HCT116 (cell line): Measurements from ENCODE around the gene KSR2. TPM values are rescaled to one million over a fixed set of nuclear protein-coding genes. Genes with fewer than 3 reads are reported as not detected.

Experiments used
- ATAC-seq: fragments of 200-7000 bp; cut with Tn5 transposase; 2 replicates; pipeline ENCODE4 v1.9.1; 2020; ENCODE audit warnings: mild to moderate bottlenecking, moderate library complexity
- BruUV-seq: library from RNA; stranded (reverse); fragments of 400-500 nt; replicated peaks from 2 replicates; lab custom pipeline; 2021; lab: Mats Ljungman, UMichigan
- CTCF ChIA-PET: fragments of 300-600 bp; sonication (Branson Sonifier 250); formaldehyde crosslinking; loops from one replicate; lab custom pipeline; 2021; ENCODE audit warnings: antibody characterized with exemption; lab: Charles Lee
- POLR2A ChIA-PET: fragments of 300-600, 350-600 bp; sonication (Branson Sonifier 250); formaldehyde crosslinking; loops from one replicate; lab custom pipeline; 2021; ENCODE audit warnings: antibody characterized with exemption; lab: Charles Lee
- RAD21 ChIA-PET, 2 experiments: fragments of 300-600 bp; sonication (Branson Sonifier 250); formaldehyde crosslinking; loops; one replicate each; lab custom pipeline; 2023; ENCODE audit warnings: low total read pairs in 2 of 2; ENCODE audit not compliant: uncharacterized antibody in 2 of 2, unreplicated experiment in 2 of 2, low non-redundant PET in 1 of 2; lab: Charles Lee
- DNase-seq: peaks from one replicate; pipeline ENCODE4 v3.0.0-alpha.2; 2010; ENCODE audit warnings: low read depth, low spot score
- H2AFZ ChIP-seq: fragments of 200-600 bp; shearing (Covaris generic), sonication (generic); 2 replicates; pipeline ENCODE4 v1.6.1; 2017; ENCODE audit warnings: low read depth, mixed run types, mixed read lengths, antibody characterized with exemption, low read length; ENCODE audit not compliant: poor library complexity, severe bottlenecking
- H3K27ac ChIP-seq: 2 replicates; pipeline ENCODE4 v1.5.1; 2012; ENCODE audit warnings: low read depth, low read length
- H3K27me3 ChIP-seq: fragments of 200-600 bp; sonication (generic); 2 replicates; pipeline ENCODE4 v1.6.1; 2016; ENCODE audit warnings: mixed run types, low read length, mixed read lengths; ENCODE audit not compliant: insufficient read depth
- H3K36me3 ChIP-seq, 2 experiments: fragments of 200-500 bp in 1 of 2; fragments of 200-600 bp in 1 of 2; sonication (Bioruptor generic) in 1 of 2; sonication (generic) in 1 of 2; 2 replicates each; pipeline versions ENCODE4 v1.5.1 to v1.6.1; 2014 to 2016; ENCODE audit warnings: low read length in 2 of 2, inconsistent platforms in 1 of 2, mixed read lengths in 1 of 2, mixed run types in 1 of 2; ENCODE audit not compliant: insufficient read depth in 2 of 2, control insufficient read depth in 1 of 2
- H3K4me1 ChIP-seq, 2 experiments: fragments of 200-600 bp in 1 of 2; sonication (generic) in 1 of 2; 2 replicates each; pipeline versions ENCODE4 v1.5.1 to v1.6.1; 2012 to 2017; ENCODE audit warnings: low read length in 2 of 2, inconsistent platforms in 1 of 2, mild to moderate bottlenecking in 1 of 2, mixed read lengths in 1 of 2, mixed run types in 1 of 2, moderate library complexity in 1 of 2; ENCODE audit not compliant: insufficient read depth in 2 of 2, control insufficient read depth in 1 of 2
- H3K4me2 ChIP-seq: fragments of 200-600 bp; sonication (generic); 2 replicates; pipeline ENCODE4 v1.6.1; 2017; ENCODE audit warnings: mixed run types, low read length, mixed read lengths
- H3K4me3 ChIP-seq, 2 experiments: fragments of 200-600 bp in 1 of 2; sonication (generic) in 1 of 2; replicated peaks in 1 of 2; 2 replicates each; pipeline ENCODE4 v1.5.1; 2011 to 2016; ENCODE audit warnings: low read length in 2 of 2, control low read depth in 1 of 2, low read depth in 1 of 2, mild to moderate bottlenecking in 1 of 2, mixed read lengths in 1 of 2, mixed run types in 1 of 2
- H3K79me2 ChIP-seq: fragments of 200-600 bp; sonication (generic); 2 replicates; pipeline ENCODE4 v1.6.1; 2017; ENCODE audit warnings: mild to moderate bottlenecking, mixed run types, low read length, moderate library complexity, mixed read lengths; ENCODE audit not compliant: insufficient read depth
- H3K9ac ChIP-seq: fragments of 200-600 bp; sonication (generic); 2 replicates; pipeline ENCODE4 v1.6.1; 2016; ENCODE audit warnings: low read length, mixed read lengths
- H3K9me2 ChIP-seq: fragments of 200-600 bp; sonication (generic), shearing (Covaris generic); 2 replicates; pipeline ENCODE4 v1.6.1; 2017; ENCODE audit warnings: mixed run types, mild to moderate bottlenecking, moderate library complexity; ENCODE audit not compliant: insufficient read depth
- H3K9me3 ChIP-seq, 2 experiments: fragments of 200-500 bp in 1 of 2; fragments of 200-600 bp in 1 of 2; sonication (Bioruptor generic) in 1 of 2; sonication (generic) in 1 of 2; 2 replicates each; pipeline ENCODE4 v1.6.1; 2014 to 2017; ENCODE audit warnings: low read length in 2 of 2, mixed read lengths in 2 of 2, inconsistent platforms in 1 of 2, low read depth in 1 of 2, mild to moderate bottlenecking in 1 of 2, mixed run types in 1 of 2, moderate library complexity in 1 of 2; ENCODE audit not compliant: control insufficient read depth in 1 of 2, insufficient read depth in 1 of 2
- H4K20me1 ChIP-seq: fragments of 200-600 bp; sonication (generic), shearing (Covaris generic); 2 replicates; pipeline ENCODE4 v1.6.1; 2017; ENCODE audit warnings: mixed run types, mild to moderate bottlenecking, moderate library complexity; ENCODE audit not compliant: insufficient read depth
- CEBPB ChIP-seq: IDR thresholded peaks from 2 replicates; pipeline ENCODE4 v1.6.1; 2012; ENCODE audit warnings: low read depth
- EZH2 ChIP-seq: fragments of 200-600 bp; sonication (generic); IDR thresholded peaks from 2 replicates; pipeline ENCODE4 v1.6.1; 2017; ENCODE audit warnings: antibody characterized with exemption, mixed run types
- EZH2phosphoT487 ChIP-seq: fragments of 200-600 bp; IDR thresholded peaks from 2 replicates; pipeline ENCODE4 v1.6.1; 2018; ENCODE audit warnings: antibody characterized with exemption, borderline replicate concordance
- FOSL1 ChIP-seq: IDR thresholded peaks from 2 replicates; pipeline ENCODE4 v1.6.1; 2012; ENCODE audit warnings: low read depth
- JUND ChIP-seq: IDR thresholded peaks from 2 replicates; pipeline ENCODE4 v1.6.1; 2012
- POLR2A ChIP-seq: IDR thresholded peaks from 2 replicates; pipeline ENCODE4 v1.7.0; 2011; ENCODE audit warnings: borderline replicate concordance; ENCODE audit not compliant: insufficient read depth, insufficient read length; ENCODE audit errors: extremely low read depth
- POLR2AphosphoS5 ChIP-seq: IDR thresholded peaks from 2 replicates; pipeline ENCODE4 v1.6.1; 2011; ENCODE audit warnings: mild to moderate bottlenecking, low read depth, low read length, moderate library complexity
- RAD21 ChIP-seq: IDR thresholded peaks from 2 replicates; pipeline ENCODE4 v1.6.1; 2012; ENCODE audit warnings: low read depth, mild to moderate bottlenecking
- SP1 ChIP-seq: IDR thresholded peaks from 2 replicates; pipeline ENCODE4 v1.6.1; 2012; ENCODE audit warnings: low read depth
- YY1 ChIP-seq: IDR thresholded peaks from 2 replicates; pipeline ENCODE4 v1.6.1; 2011; ENCODE audit warnings: low read length, low read depth, moderate library complexity, mild to moderate bottlenecking; ENCODE audit not compliant: insufficient replicate concordance; ENCODE audit errors: extremely low read depth
- ZFX ChIP-seq: fragments of 450-650 bp; IDR thresholded peaks from 2 replicates; pipeline ENCODE4 v1.6.1; 2017
- intact Hi-C: fragments of 100-400 bp; cut with micrococcal nuclease; formaldehyde crosslinking; loops from 2 replicates; pipeline ENCODE4 v1.10.0; 2022
- total RNA-seq: library from RNA; stranded (reverse); gene quantifications from one replicate; pipeline ENCODE4 v1.2.1, GENCODE V29; 2021; ENCODE audit not compliant: unreplicated experiment
- TF ChIP-seq, protein P1 (sequence below): IDR thresholded peaks from 2 replicates; pipeline ENCODE4 v1.6.1; 2011; ENCODE audit warnings: mild to moderate bottlenecking, low read length, moderate library complexity; ENCODE audit not compliant: insufficient replicate concordance; ENCODE audit errors: extremely low read depth
- TF ChIP-seq, protein P2 (sequence below): IDR thresholded peaks from 2 replicates; pipeline ENCODE4 v1.6.1; 2012

KSR2 gene
- total RNA-seq, 1 experiment from 2014 or later = 10.1 TPM

DNA sequence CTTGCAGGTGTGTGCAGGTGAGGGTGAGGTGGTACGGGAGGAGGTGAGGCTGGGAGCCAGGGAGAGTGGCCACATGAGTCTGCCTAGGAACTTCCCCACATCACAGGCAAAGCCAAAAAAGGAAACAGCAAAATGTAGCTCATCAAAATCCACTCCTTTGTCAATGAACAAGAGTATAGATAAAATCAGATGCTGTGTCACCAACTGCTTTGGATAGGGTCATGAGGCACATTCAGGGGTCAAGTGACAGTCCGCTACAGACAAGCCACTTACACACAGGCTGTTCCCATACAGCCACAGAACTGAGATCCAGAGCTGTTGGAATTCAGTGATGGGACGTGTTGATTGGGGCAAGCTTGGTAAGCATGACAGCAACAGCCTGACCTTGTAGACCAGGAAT is 507.1 kb downstream of the KSR2 start (continued):
- TF ChIP-seq, protein P1, sequence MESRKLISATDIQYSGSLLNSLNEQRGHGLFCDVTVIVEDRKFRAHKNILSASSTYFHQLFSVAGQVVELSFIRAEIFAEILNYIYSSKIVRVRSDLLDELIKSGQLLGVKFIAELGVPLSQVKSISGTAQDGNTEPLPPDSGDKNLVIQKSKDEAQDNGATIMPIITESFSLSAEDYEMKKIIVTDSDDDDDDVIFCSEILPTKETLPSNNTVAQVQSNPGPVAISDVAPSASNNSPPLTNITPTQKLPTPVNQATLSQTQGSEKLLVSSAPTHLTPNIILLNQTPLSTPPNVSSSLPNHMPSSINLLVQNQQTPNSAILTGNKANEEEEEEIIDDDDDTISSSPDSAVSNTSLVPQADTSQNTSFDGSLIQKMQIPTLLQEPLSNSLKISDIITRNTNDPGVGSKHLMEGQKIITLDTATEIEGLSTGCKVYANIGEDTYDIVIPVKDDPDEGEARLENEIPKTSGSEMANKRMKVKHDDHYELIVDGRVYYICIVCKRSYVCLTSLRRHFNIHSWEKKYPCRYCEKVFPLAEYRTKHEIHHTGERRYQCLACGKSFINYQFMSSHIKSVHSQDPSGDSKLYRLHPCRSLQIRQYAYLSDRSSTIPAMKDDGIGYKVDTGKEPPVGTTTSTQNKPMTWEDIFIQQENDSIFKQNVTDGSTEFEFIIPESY = no peak
- TF ChIP-seq YY1 (no peak), RAD21 (no peak), JUND (no peak), ZFX (no peak), SP1 (no peak), POLR2A (no peak), POLR2AphosphoS5 (no peak)
- TF ChIP-seq, protein P2, sequence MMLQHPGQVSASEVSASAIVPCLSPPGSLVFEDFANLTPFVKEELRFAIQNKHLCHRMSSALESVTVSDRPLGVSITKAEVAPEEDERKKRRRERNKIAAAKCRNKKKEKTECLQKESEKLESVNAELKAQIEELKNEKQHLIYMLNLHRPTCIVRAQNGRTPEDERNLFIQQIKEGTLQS = no peak

DNA sequence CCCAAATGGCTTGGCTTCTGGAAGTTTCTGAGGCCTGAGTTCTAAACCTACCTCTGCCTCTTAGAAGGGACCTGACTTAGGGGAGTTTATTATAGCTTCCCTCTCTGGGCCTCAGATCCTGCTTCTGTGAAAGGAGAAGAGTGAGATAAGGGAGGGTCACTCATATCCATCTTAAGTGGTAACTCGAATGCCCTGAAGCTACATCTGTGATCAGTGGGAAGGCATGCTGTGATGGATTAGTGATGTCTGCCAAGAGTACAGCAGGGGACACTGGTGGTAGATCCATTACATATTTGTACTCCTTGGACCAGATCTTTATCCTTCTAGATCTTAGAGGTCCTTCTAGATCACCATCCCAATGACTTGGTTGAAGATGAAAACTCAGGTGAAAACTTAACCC is 509.6 kb downstream of the KSR2 start:
- ChIA-PET CTCF (no interaction called here), POLR2A (no interaction called here)
- intact Hi-C loops = no loop called here

More for the DNA sequence above, 509.6 kb downstream of the KSR2 start:
- Histone ChIP-seq H4K20me1 (no peaks in the 10 kb centered on the region), H3K36me3 (no peaks in the 10 kb centered on the region), H3K4me1 (no peaks in the 10 kb centered on the region), H3K9ac (no peak overlapping the region), H3K27me3 (no peaks in the 10 kb centered on the region), H3K9me3 (no peaks in the 10 kb centered on the region), H2AFZ (no peak overlapping the region), H3K4me2 (no peak overlapping the region), H3K79me2 (no peaks in the 10 kb centered on the region), H3K9me2 (no peaks in the 10 kb centered on the region), H3K4me3 (no peak overlapping the region), H3K27ac (no peak overlapping the region)
- no peak for ATAC-seq
- TF ChIP-seq EZH2phosphoT487 (no peak), FOSL1 (no peak), ZFX (no peak), EZH2 (no peak), POLR2A (no peak), CEBPB (no peak)
- BruUV-seq = no TSS peak
- no peak for DNase-seq
- RAD21 ChIA-PET = no interaction called here
